GM12892 (cell line): ENCODE measurements around the gene INHA.
A peak's percentile ranks its signal among the peaks of the same experiment; 100 is the strongest.

Source experiments
- DNase-seq: peaks from one replicate; pipeline ENCODE4 v3.0.0; 2011; ENCODE audit not compliant: insufficient read length
- FAIRE-seq: peaks from 2 replicates; lab custom pipeline; 2011; peaks lifted over from hg19 to GRCh38; lab: Jason Lieb, UNC
- POLR2A ChIP-seq: IDR thresholded peaks from 2 replicates; pipeline ENCODE4 v1.6.1; 2011; ENCODE audit warnings: low read depth, low read length, control low read depth
- POLR2AphosphoS5 ChIP-seq: IDR thresholded peaks from 2 replicates; pipeline ENCODE4 v1.6.1; 2011; ENCODE audit warnings: low read depth, low read length, control low read depth
- TAF1 ChIP-seq: IDR thresholded peaks from 2 replicates; pipeline ENCODE4 v1.6.1; 2011; ENCODE audit warnings: low read depth, mild to moderate bottlenecking, control low read depth, low read length, borderline replicate concordance

Gene INHA

DNA sequence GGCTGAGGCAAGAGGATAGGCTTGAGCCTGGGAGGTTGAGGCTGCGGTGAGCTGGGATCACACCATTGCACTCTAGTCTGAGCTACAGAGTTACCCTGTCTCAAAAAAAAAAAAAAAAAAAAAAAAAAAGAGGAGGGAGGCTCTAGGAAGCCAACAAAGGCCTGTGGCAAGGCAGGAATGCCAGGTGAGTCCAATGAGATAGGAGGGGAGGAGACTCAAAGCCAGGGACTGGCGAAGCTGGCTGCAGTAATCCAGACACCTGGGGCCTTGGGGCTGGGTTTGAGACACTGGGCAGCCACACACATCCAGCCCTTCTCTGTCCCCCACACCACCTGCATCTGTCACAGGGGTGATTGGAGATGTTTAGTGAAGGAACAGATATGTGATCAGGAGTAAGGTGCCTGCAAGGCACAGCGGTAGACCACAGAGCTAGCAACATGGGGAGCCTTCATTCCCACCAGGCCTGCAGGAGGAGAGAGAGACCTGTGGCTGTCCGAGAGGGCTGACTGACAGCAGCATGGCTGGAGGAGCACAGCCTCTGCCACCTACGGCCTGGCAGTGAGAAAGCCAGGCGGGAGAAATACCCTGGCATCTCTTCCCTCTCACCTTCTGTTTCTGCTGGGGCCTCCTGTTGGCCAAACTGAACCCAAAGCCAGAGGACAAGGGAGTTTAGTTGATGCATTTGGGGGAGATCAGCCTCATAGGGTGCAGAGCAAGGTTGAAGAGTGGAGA is 38.0 kb upstream of the INHA start:
- TF ChIP-seq POLR2AphosphoS5 = no peak
- TF ChIP-seq POLR2A = no peak
- no peak for TF ChIP-seq TAF1
- no peak for DNase-seq
- FAIRE-seq = no peak

GRCh38 chr2:219536425-219536824 is 35.7 kb upstream of the INHA start:
- FAIRE-seq = no peak
- DNase-seq = no peak
- TF ChIP-seq POLR2A (no peak), POLR2AphosphoS5 (no peak), TAF1 (no peak)

- FAIRE-seq (no peak), DNase-seq (no peak)
- TF ChIP-seq POLR2AphosphoS5 = no peak
- no peak for TF ChIP-seq TAF1
- no peak for TF ChIP-seq POLR2A
These were observed 35.1 kb upstream of the INHA start for GRCh38 chr2:219536967-219537366.

- FAIRE-seq = no peak
- no peak for DNase-seq
- TF ChIP-seq POLR2A (no peak), POLR2AphosphoS5 (no peak)
These were observed 34.2 kb upstream of the INHA start for GRCh38 chr2:219537657-219538488.

DNA sequence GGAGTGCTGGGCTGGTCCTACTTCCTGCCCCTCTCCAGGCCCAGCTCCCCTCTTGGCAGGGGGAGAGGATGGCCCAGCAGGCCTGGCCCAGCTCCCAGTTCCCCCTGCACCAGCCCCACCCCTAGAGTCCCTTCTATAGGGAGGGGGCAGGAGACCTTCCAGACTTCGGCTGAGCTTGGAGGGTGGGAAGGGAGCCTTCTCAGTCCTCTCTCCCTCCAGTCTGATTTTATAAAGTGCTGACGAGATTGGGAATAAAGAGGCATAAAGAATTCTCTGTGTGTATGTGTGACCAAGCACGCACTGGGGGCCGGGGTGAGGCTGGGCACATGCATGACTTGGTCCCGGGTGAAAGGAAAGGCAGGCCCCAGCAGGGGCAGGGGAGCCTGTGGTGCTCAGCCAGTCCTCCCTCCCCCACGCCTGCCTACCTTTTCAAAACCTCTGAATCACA is 33.6 kb upstream of the INHA start:
- TF ChIP-seq TAF1 = no peak
- TF ChIP-seq POLR2A = no peak
- no peak for TF ChIP-seq POLR2AphosphoS5
- no peak for DNase-seq
- no peak for FAIRE-seq

DNA sequence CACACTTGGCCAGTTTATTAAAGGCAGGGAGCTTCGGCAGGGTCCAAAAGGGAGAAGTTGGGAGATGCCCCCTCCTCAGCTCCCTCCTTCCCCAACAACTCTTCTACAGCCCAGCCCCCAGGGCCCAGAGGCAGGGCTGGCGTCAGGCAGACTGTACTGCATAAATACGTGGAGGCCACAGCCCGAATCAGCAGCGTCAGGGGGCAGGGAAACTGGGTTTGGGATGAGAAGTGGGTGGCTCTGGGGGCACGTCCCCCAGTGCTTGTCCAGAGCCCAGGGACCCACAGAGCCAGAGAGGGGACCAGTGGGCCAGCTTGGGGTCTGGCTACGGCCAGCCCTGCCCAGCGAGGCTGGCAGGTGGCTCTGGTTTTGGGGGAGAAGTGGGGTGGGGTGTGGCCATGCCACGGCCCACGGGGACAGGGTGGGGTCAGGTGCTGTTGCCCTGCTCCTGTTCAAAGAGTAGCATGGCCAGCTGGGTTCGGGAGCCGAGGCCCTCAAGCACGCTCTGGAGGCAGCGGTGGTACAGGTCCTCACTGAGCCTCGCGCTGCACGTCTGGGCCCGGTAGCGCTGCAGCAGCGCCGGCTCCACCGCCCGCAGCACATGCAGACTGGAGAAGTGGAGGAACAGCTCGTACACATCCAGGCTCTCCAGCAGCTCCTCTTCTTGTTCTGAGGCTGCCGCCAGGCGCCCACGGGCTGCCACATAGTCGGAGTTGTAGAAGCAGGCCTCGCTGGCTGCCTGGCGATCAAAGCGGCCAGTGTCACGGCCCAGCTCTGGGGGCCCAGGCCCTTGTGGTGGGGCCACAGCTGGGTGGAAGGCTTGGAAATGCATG is 32.9 kb upstream of the INHA start:
- no peak for DNase-seq
- TF ChIP-seq POLR2A (no peak), TAF1 (no peak), POLR2AphosphoS5 (no peak)
- FAIRE-seq = no peak

- FAIRE-seq (no peak), DNase-seq (no peak)
- no peak for TF ChIP-seq POLR2AphosphoS5
- TF ChIP-seq TAF1 = no peak
- no peak for TF ChIP-seq POLR2A
These were observed 32.0 kb upstream of the INHA start for GRCh38 chr2:219539926-219540678.

DNA sequence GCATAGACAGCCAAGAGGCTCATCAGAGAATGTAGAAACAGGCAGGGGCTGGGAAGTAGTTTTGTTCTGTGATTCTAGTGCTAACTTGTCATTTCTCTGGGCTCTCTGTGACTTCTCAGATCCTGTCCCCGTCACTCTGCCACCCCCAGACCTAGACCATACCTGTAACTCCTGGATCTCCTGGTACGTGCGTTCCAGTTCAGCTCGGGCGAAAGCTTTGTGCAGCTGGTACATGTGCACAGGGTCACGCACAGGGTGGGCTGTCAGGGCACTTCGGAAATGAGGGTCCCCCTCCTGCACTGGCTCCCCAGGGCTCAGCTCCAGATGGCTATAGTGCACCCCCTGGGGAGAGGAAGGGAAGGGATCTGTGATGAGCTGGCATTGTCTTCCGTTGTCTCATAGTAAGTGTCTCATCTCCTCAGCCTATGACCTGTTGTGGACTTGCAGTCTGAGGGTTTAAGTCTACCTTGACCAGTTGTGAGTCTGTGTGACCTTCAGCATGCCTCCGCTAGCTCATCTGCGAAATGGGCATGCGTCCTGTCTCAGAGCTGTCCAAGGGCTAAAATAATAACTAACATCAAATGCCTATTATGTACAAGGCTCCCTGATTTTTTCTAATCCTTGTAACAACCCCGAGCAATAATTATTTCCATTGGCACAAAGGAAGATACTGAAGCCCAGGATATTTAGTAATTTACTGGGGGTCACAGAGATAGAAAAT is 31.2 kb upstream of the INHA start:
- TF ChIP-seq POLR2A (no peak), TAF1 (no peak), POLR2AphosphoS5 (no peak)
- DNase-seq (no peak), FAIRE-seq (no peak)

DNA sequence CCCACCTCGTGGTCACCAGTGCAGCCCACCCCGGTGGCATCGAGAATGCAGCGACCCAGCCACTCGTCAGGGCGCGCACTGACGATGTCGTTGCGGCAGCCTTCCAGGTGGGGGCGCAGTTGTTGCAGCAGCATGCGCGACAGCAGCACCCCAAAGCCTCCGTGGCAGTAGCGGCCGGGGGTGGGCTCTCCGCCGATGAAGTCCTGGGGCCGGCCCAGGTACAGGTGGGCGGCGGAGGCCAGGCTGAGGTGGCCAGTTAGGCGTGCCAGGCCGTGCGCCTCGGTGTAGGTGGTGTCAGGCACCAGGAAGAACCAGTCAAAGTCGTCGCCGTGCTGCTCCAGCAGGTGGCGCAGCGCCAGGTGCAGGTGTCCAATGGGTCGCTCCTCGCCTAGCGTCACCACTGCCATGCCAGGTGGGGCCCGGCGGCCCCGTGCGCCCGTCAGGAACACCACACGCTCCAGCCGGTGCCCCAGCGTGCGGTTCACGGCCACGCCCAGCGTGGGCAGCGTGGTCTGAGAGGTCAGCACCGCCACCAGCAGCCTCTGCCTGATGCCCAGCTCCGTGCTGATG is 30.4 kb upstream of the INHA start:
- TF ChIP-seq POLR2AphosphoS5 = no peak
- TF ChIP-seq POLR2A = no peak
- no peak for TF ChIP-seq TAF1
- FAIRE-seq (peak; percentile 98), DNase-seq (peak; percentile 91)
